ENCODE data around the gene ROCK2. TPM values are rescaled to one million over a fixed set of nuclear protein-coding genes. Genes with fewer than 3 reads are reported as not detected.

The ROCK2 gene
- total and polyA plus RNA-seq, 7 donors: 15.2 to 74.8 (median 43.5) TPM

- Histone ChIP-seq H3K27me3 (no peaks in the 10 kb centered on the region), H3K9me3 (no peaks in the 10 kb centered on the region), H3K36me3 (peaks cover 0 to 18% (median 2%) of the 10 kb centered on the region in 4 donors), H3K27ac (no peak overlapping the region), H3K4me1 (peaks cover 0 to 28% (median 17%) of the 10 kb centered on the region in 4 donors), H3K4me3 (no peak overlapping the region)
- no peak for TF ChIP-seq CTCF (IDR thresholded peaks at IDR 0.05)
- no peak for TF ChIP-seq EP300 (IDR thresholded peaks at IDR 0.05)
- no peak for TF ChIP-seq POLR2A (IDR thresholded peaks at IDR 0.05)
- no peak for TF ChIP-seq POLR2AphosphoS5 (IDR thresholded peaks at IDR 0.05)
- whole genome bisulfite sequencing, 2 donors: 64 to 81% methylated on average over 3 of the region's 3 CpGs
- no peak for DNase-seq
- intact Hi-C loops (cut with DNase I): no loop called here
Observed at GRCh38 chr2:11288431-11288830, 56.0 kb downstream of the ROCK2 start.

- TF ChIP-seq CTCF (IDR thresholded peaks at IDR 0.05) (no peak), POLR2AphosphoS5 (IDR thresholded peaks at IDR 0.05) (no peak)
- H3K4me3 ChIP-seq: no peak overlapping the region
- H3K9me3 ChIP-seq: no peaks in the 10 kb centered on the region
- H3K27ac ChIP-seq: no peak overlapping the region
- intact Hi-C loops (cut with DNase I): no loop called here
- 84 to 91% methylated on average over 1 of the region's 1 CpG for WGBS, 2 donors
- H3K27me3 ChIP-seq: no peaks in the 10 kb centered on the region
- DNase-seq: no peak
- H3K36me3 ChIP-seq: peaks cover 0 to 18% (median 2%) of the 10 kb centered on the region in 4 donors
- H3K4me1 ChIP-seq: peaks cover 0 to 19% (median 6%) of the 10 kb centered on the region in 4 donors
Observed at GRCh38 chr2:11286749-11287148, 57.7 kb downstream of the ROCK2 start.

GRCh38 chr2:11286323-11286722, 58.1 kb downstream of the ROCK2 start:
- H3K4me1 ChIP-seq: peaks cover 0 to 19% (median 6%) of the 10 kb centered on the region in 4 donors
- no peaks in the 10 kb centered on the region for H3K9me3 ChIP-seq
- no peak overlapping the region for H3K27ac ChIP-seq
- no peak for DNase-seq
- TF ChIP-seq EP300 (IDR thresholded peaks at IDR 0.05) (no peak), POLR2A (IDR thresholded peaks at IDR 0.05) (no peak), POLR2AphosphoS5 (IDR thresholded peaks at IDR 0.05) (no peak), CTCF (IDR thresholded peaks at IDR 0.05) (no peak)
- intact Hi-C loops (cut with DNase I): no loop called here
- H3K36me3 ChIP-seq: peaks cover 0 to 18% (median 2%) of the 10 kb centered on the region in 4 donors
- no peak overlapping the region for H3K4me3 ChIP-seq
- no peaks in the 10 kb centered on the region for H3K27me3 ChIP-seq

GRCh38 chr2:11285499-11285898, 58.9 kb downstream of the ROCK2 start:
- H3K4me3 ChIP-seq: no peak overlapping the region
- H3K27ac ChIP-seq: no peak overlapping the region
- no peaks in the 10 kb centered on the region for H3K9me3 ChIP-seq
- TF ChIP-seq POLR2A (IDR thresholded peaks at IDR 0.05): no peak
- no peak for TF ChIP-seq CTCF (IDR thresholded peaks at IDR 0.05)
- TF ChIP-seq POLR2AphosphoS5 (IDR thresholded peaks at IDR 0.05): no peak
- TF ChIP-seq EP300 (IDR thresholded peaks at IDR 0.05): no peak
- H3K4me1 ChIP-seq: peaks cover 0 to 19% (median 6%) of the 10 kb centered on the region in 4 donors
- 95 to 98% methylated on average over 2 of the region's 2 CpGs for WGBS, 2 donors
- intact Hi-C loops (cut with DNase I): no loop called here
- no peaks in the 10 kb centered on the region for H3K27me3 ChIP-seq
- H3K36me3 ChIP-seq: peaks cover 0 to 18% (median 2%) of the 10 kb centered on the region in 4 donors
- no peak for DNase-seq

- H3K4me3 ChIP-seq: no peak overlapping the region
- intact Hi-C loops (cut with DNase I): no loop called here
- WGBS, 2 donors: 73 to 90% methylated on average over 3 of the region's 3 CpGs
- no peaks in the 10 kb centered on the region for H3K27me3 ChIP-seq
- no peak overlapping the region for H3K27ac ChIP-seq
- no peaks in the 10 kb centered on the region for H3K4me1 ChIP-seq
- H3K9me3 ChIP-seq: no peaks in the 10 kb centered on the region
- no peak for DNase-seq
- TF ChIP-seq EP300 (IDR thresholded peaks at IDR 0.05) (no peak), CTCF (IDR thresholded peaks at IDR 0.05) (no peak), POLR2A (IDR thresholded peaks at IDR 0.05) (no peak), POLR2AphosphoS5 (IDR thresholded peaks at IDR 0.05) (no peak)
- H3K36me3 ChIP-seq: peaks cover 0 to 24% (median 2%) of the 10 kb centered on the region in 4 donors
Observed at GRCh38 chr2:11281186-11281585, 63.2 kb downstream of the ROCK2 start.

Measured in sigmoid colon (tissue), 7 donors.